ENCODE measurements around the gene C6orf89.
A peak's percentile ranks its signal among the peaks of the same experiment; 100 is the strongest.
"Not testable (repeated sequence)": the region's sequence is repeated elsewhere in the genome, so short reads cannot be mapped to it uniquely, and the experiment has no call there.

C6orf89 gene

DNA sequence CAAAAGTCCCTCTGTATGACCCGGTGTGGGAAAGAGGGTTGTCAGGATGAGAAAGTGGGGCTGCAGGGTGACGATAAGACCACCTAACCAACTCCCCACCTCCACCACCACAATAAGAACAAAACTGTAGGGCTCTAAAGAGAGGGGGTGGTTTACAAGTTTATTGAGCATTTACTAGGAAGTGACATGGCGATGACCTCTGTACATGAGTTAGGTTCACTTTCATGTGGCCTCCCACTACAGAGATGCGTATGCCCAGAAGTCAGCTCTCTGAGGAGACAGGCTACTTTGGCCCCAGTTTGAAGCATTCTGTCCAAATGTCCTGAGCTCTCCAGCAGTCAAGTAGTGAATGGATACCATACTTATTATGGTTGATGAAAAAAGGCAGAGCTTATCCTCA lies 40.1 kb downstream of the C6orf89 start:
- DNase-seq = no peak

DNA sequence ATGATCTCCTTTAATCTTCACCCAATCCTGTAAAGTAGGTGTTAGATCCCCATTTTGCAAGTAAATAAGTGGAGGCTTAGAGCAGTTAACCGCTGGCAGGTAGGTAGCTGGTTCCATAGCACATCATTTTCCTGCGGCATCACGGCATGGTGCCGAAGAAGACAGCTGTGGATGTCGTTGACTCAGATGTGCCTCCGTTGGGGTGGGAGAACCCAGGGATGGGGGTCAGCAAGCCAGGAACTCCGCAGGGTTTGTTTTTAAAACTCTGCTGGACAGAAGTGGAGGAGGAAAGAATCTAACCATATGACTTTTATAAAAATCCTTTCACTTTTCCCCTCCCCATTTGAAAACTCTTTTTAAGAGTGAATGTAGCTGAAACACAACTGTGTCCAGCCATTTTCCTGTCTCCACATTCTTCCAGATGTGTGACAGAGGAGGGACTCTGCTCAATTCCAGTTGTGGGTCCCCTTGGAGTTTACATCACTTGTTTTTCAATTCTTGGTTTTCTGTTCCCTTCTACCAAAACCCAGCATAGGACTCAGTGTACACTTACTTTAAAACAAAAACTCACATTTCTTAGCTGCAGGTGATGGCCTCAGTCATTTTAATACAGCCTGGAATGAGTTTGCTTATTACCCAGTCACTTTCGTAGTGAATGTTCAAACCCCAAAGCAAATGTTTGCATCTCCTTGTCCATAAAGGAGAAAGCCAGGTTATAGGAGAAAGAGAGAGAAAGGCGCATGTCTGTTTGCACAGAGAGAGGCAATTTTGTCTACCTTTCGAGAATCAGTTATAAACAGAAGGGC lies 41.2 kb downstream of the C6orf89 start:
- DNase-seq = no peak

- DNase-seq = no peak
Measured at GRCh38 chr6:36927691-36928546, 42.2 kb downstream of the C6orf89 start.

- no peak for DNase-seq
Measured at GRCh38 chr6:36928547-36928918, 42.8 kb downstream of the C6orf89 start.

DNA sequence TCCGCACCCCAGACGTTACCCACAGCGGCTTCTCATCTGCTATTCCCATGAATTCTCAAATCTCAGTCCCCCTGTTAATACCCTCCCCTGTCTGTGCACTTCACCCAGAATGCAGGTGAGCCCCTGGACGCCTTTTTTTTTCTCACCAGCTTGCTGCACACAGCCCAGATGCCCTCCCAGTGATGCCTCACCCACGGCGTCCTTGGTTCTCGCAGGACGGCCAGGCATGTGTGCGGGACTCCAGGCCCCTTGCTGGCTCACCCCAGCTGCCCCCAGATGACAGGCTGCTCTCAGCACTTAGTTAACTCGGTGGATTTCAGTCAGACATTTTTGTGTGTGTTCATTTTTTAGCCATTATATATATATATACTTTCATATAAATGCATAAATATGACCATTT lies 43.4 kb downstream of the C6orf89 start:
- no peak for DNase-seq

GRCh38 chr6:36929607-36930006 lies 43.9 kb downstream of the C6orf89 start:
- DNase-seq = peak; percentile 75

GRCh38 chr6:36930483-36930882 lies 44.7 kb downstream of the C6orf89 start:
- no peak for DNase-seq

GRCh38 chr6:36933102-36933501 lies 47.4 kb downstream of the C6orf89 start:
- peak; percentile 77 for DNase-seq

DNA sequence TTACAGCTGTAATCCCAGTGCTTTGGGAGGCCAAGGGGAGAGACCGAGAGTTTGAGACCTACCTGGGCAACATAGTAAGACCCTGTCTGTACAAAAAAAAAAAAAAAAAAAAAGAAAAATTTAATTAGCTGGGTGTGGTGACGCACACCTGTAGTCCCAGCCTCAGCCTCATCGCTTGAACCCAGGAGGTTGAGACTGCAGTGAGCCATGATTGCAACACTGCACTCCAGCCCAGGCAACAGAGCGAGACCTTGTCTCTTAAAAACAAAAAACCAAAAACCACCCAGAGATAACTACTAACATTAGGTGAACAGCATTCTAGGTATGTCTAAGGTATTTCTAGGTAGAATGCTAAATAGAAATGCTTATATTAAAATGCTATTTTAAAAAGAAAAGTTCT lies 47.8 kb downstream of the C6orf89 start:
- DNase-seq = no peak

DNA sequence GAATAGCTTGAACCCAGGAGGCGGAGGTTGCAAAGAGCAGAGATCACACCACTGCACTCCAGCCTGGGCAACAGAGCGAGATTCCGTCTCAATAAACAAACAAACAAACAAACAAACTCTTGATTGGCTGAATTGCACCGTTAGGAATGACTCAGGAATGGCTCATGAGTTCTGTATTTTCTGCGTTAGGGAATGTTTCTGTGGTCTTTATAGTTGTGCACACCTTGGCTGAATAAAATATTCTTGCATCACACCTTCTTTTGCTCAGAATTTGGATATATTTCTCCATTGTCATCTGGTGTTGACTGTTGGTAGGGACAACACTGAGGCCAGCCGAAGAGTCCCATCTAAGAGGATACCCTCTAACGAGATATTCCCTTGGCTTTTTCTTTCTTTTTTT lies 49.1 kb downstream of the C6orf89 start:
- DNase-seq = no peak

GRCh38 chr6:36936824-36937223 lies 51.1 kb downstream of the C6orf89 start:
- DNase-seq = no peak

DNA sequence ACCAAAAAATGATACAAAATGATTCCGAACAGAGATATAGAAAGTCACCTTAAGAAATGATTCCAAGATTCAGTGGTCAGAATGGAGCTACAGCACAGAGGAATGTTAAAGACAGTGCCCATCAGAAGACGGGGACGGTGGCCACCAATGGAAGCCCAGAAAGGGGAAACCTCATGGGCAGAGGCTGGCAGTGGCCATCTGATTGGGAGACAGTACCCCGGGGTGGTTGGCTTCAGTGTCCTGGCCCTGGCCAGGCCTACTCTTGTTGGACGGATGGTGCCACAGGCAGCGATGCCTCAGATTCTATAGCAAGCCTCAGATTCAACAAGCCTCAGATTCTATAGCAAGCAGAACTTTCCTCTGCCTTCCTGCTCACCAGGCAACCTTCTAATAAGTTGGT lies 52.1 kb downstream of the C6orf89 start:
- no peak for DNase-seq

- peak; percentile 91 for DNase-seq
Measured at GRCh38 chr6:36938536-36938935, 52.8 kb downstream of the C6orf89 start.

- not testable (repeated sequence) for DNase-seq
Measured at GRCh38 chr6:36939005-36939404, 53.3 kb downstream of the C6orf89 start.

DNA sequence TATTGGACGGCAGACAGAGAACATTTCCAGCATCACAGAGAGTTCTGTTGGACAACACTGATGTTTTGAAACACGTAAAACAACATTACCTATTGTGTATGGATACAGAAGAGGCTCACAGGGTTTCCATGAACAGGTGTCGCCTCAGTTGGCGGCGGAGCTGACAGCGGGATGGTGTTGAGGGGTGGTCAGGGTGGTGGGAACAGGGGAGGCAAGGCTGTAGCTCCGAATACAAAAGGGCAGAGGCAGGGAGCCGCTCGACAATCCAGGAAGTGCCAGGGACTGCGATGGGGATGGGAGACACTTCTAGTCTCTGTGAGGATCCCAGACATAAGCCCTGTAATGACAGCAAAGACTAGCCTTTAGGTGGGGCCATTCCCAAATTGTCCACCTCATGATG lies 54.3 kb downstream of the C6orf89 start:
- no peak for DNase-seq

GRCh38 chr6:36941561-36941960 lies 55.8 kb downstream of the C6orf89 start:
- not testable (repeated sequence) for DNase-seq

GRCh38 chr6:36942329-36942728 lies 56.6 kb downstream of the C6orf89 start:
- not testable (repeated sequence) for DNase-seq

DNA sequence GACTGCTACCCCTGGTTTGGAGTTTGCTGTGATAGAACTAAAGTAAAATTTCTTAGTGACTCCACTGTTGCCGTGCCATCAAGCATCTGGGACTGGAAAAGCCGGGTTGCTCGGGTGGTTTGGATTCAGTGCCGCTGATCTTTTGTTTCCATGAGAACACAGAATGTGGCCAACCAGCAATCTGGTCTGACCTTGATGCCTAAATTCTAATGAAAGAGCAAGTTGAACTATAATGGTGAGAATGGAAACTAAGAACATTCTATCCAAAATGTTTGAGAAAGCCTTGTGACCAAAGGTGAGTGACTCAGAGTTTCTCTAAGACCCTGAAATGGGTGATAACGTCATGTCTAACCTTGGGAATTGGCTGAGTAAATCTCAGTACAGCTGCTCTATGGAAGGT lies 58.9 kb downstream of the C6orf89 start:
- DNase-seq = no peak

- DNase-seq = no peak
Measured at GRCh38 chr6:36945301-36945700, 59.5 kb downstream of the C6orf89 start.

- no peak for DNase-seq
Measured at GRCh38 chr6:36946526-36946925, 60.8 kb downstream of the C6orf89 start.

- DNase-seq = peak; percentile 9
Measured at GRCh38 chr6:36947570-36948351, 62.0 kb downstream of the C6orf89 start.

GRCh38 chr6:36949076-36949475 lies 63.3 kb downstream of the C6orf89 start:
- not testable (repeated sequence) for DNase-seq

GRCh38 chr6:36949636-36950035 lies 63.9 kb downstream of the C6orf89 start:
- DNase-seq = peak; percentile 70
